GM19455 (cell line): ENCODE results near the gene LBH.

Experiments used
- ATAC-seq: cut with Tn5 transposase; IDR thresholded peaks from one replicate; pipeline ENCODE4 v1.9.1; 2021; ENCODE audit not compliant: unreplicated experiment

LBH gene

GRCh38 chr2:30234180-30234971 lies 3.0 kb downstream of the LBH start:
- ATAC-seq: no peak

GRCh38 chr2:30235008-30235655 lies 3.8 kb downstream of the LBH start:
- no peak for ATAC-seq

- ATAC-seq: no peak
These were observed 4.7 kb downstream of the LBH start for GRCh38 chr2:30235859-30236535.

GRCh38 chr2:30236591-30237238 lies 5.4 kb downstream of the LBH start:
- no peak for ATAC-seq

GRCh38 chr2:30237239-30237965 lies 6.1 kb downstream of the LBH start:
- ATAC-seq: no peak

GRCh38 chr2:30237966-30238800 lies 6.8 kb downstream of the LBH start:
- ATAC-seq: no peak

GRCh38 chr2:30239308-30239985 lies 8.1 kb downstream of the LBH start:
- no peak for ATAC-seq

- ATAC-seq: no peak
These were observed 8.8 kb downstream of the LBH start for GRCh38 chr2:30239986-30240752.

- no peak for ATAC-seq
These were observed 11.9 kb downstream of the LBH start for GRCh38 chr2:30243231-30243630.

- no peak for ATAC-seq
These were observed 14.0 kb downstream of the LBH start for GRCh38 chr2:30245364-30245763.

GRCh38 chr2:30248791-30249190 lies 17.5 kb downstream of the LBH start:
- no peak for ATAC-seq

GRCh38 chr2:30249354-30249753 lies 18.0 kb downstream of the LBH start:
- ATAC-seq: no peak

GRCh38 chr2:30250421-30250820 lies 19.1 kb downstream of the LBH start:
- ATAC-seq: no peak

GRCh38 chr2:30252723-30253701 lies 21.7 kb downstream of the LBH start:
- no peak for ATAC-seq

- ATAC-seq: no peak
These were observed 22.7 kb downstream of the LBH start for GRCh38 chr2:30253873-30254684.

GRCh38 chr2:30254685-30255001 lies 23.3 kb downstream of the LBH start:
- ATAC-seq: no peak

- ATAC-seq: no peak
These were observed 23.7 kb downstream of the LBH start for GRCh38 chr2:30255026-30255425.
